ENCODE results near the gene YTHDF1.

DNA sequence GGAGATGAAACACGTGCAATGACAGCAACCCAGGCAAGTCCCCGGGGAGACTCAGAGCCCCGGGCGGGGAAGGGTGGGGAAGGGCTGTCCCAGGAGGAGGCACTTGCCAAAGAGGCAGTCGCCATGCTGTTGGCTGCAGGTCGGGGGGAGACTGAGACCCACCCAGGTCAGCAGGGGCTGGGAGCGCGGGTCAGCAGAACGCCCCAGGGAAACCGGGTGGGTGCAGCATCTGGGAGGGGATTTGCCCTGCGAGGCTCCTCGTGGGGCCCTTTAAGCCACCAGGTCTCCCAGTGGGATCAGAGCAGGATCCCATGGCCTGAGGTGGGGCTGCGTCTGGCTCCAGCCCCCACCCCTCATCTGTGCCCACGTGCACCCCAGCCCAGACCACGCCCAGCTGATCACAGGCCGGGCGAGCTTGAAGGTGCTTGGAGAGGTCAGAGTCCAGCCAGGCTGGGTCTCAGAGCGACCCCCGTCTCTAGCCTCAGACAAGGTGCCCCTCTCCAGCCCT, 65.5 kb downstream of the YTHDF1 start:
- no peak for TF ChIP-seq SUZ12 (IDR thresholded peaks at IDR 0.05; ENCODE audit: extremely low read depth, insufficient read depth, insufficient read length)
- TF ChIP-seq ZNF274 (IDR thresholded peaks at IDR 0.05; ENCODE audit: low read depth, low read length), result no peak
- no peak for TF ChIP-seq YY1 (IDR thresholded peaks at IDR 0.05; ENCODE audit: insufficient read depth, insufficient read length)

All from NT2/D1 (cell line).